ENCODE results near the gene WNT5A. TPM values are rescaled to one million over a fixed set of nuclear protein-coding genes. Genes with fewer than 3 reads are reported as not detected.

The WNT5A gene
- total and polyA plus RNA-seq, 2 of the 4 experiments (the other 2 are of a cell fraction) = 224 to 231 TPM

- BruUV-seq (replicated peaks) = no TSS peak
- no peaks in the 10 kb centered on the region for H3K27me3 ChIP-seq (ENCODE audit: control insufficient read depth, insufficient read depth, low read length)
- intact Hi-C loops (cut with micrococcal nuclease) (loop anchor here (1.0 to 10.0 kb wide), 15 partner anchors 217 to 766 kb away; no protein-coding TSS in a partner anchor), dilution Hi-C loops (cut with HindIII; ENCODE audit: low sequenced_read_pairs, unreplicated experiment) (no loop called here), in situ Hi-C loops (cut with MboI; ENCODE audit: low sequenced_read_pairs) (loop anchor here (5.0 to 10.0 kb wide), 8 partner anchors 237 to 1060 kb away; no protein-coding TSS in a partner anchor)
- peaks cover 0 to 26% of the 10 kb centered on the region in 2 experiments; a peak in 1 of 4 replicates for H3K79me1 ChIP-seq (ENCODE audit: low read depth in 1 of 2, low read length in 2 of 2)
- peak overlapping the region; percentile 98 for H2AK9ac ChIP-seq (replicated peaks; ENCODE audit: low read depth, low read length, poor library complexity)
- peak; percentile 88 for DNase-seq
- peak overlapping the region; percentile 100 for H3K23ac ChIP-seq (ENCODE audit: low read depth, low read length)
- 3% methylated on average over 13 of the region's 57 CpGs; no CpG with 5 or more reads in 1 of the 2 experiments for whole genome bisulfite sequencing, 2 experiments (ENCODE audit: extremely low coverage in 2 of 2, insufficient read length in 1 of 2)
- H4K91ac ChIP-seq (ENCODE audit: insufficient read depth, low read depth, low read length) = peak overlapping the region; percentile 100
- peak overlapping the region; percentile 100 for H3K4ac ChIP-seq (ENCODE audit: low read depth, low read length)
- peak overlapping the region; percentile 96 for H3K18ac ChIP-seq (ENCODE audit: low read depth, low read length)
- peak overlapping the region; percentile 86 for H2BK20ac ChIP-seq (ENCODE audit: low read depth, low read length)
- H3K9me3 ChIP-seq (ENCODE audit: control insufficient read depth, insufficient read depth, low read length) = no peaks in the 10 kb centered on the region
- H2BK120ac ChIP-seq (ENCODE audit: low read depth, low read length) = peak overlapping the region; percentile 98
- H4K8ac ChIP-seq (ENCODE audit: low read depth in 2 of 2, low read length in 2 of 2) = peak overlapping the region; percentile 96 to 99
- H3K9me1 ChIP-seq (ENCODE audit: insufficient read depth, low read length) = peaks cover 8% of the 10 kb centered on the region; the same call in 1 of the 2 replicates
- H2BK5ac ChIP-seq (ENCODE audit: low read depth, low read length, poor library complexity, severe bottlenecking) = peak overlapping the region; percentile 97
- POLR2A ChIA-PET (ENCODE audit: unreplicated experiment) = interaction anchor here (0.6 to 1.9 kb wide), 4 partner anchors 9 to 406 kb away, joined by 3 to 8 read pairs (median 6); no protein-coding TSS in a partner anchor
- H3K56ac ChIP-seq (ENCODE audit: extremely low read depth, insufficient read depth, low read length) = peak overlapping the region; percentile 99
- CTCF ChIA-PET = interaction anchor here (1.3 kb wide), 1 partner anchor 412 kb away, joined by 3 read pairs; no protein-coding TSS in a partner anchor
- H2AFZ ChIP-seq (replicated peaks; ENCODE audit: low read length, poor library complexity) = peak overlapping the region; percentile 89
- peaks cover 21% of the 10 kb centered on the region for H3K36me3 ChIP-seq (ENCODE audit: control insufficient read depth, insufficient read depth, low read length)
- H3K9ac ChIP-seq (ENCODE audit: low read depth, low read length) = peak overlapping the region; percentile 100
- peak overlapping the region; percentile 97 for H2BK15ac ChIP-seq (ENCODE audit: low read depth, low read length)
- peak overlapping the region; percentile 98 for H3K27ac ChIP-seq (ENCODE audit: insufficient read depth, low read length)
- peak; percentile 40 for ATAC-seq (ENCODE audit: low read depth)
- peak overlapping the region; percentile 99 for H2AK5ac ChIP-seq (ENCODE audit: low read depth, low read length)
- H3K14ac ChIP-seq (replicated peaks; ENCODE audit: low read depth, low read length) = peak overlapping the region; percentile 99
- peak overlapping the region; percentile 97 for H4K5ac ChIP-seq (ENCODE audit: low read depth, low read length)
- peaks cover 12% of the 10 kb centered on the region; the same call in 1 of the 2 replicates for H3K4me1 ChIP-seq (ENCODE audit: control insufficient read depth, insufficient read depth, low read length)
- peak overlapping the region; percentile 96 for H3K4me2 ChIP-seq (ENCODE audit: low read depth, low read length)
- H4K20me1 ChIP-seq (ENCODE audit: insufficient read depth, low read length) = no peaks in the 10 kb centered on the region
- H3K4me3 ChIP-seq (ENCODE audit: insufficient read depth, low read depth, low read length) = peak overlapping the region; percentile 89
- peak; percentile 66 for TF ChIP-seq CTCF (conservative IDR thresholded peaks at IDR 0.05; ENCODE audit: low read depth, low read length)
- peak; percentile 70 for TF ChIP-seq SMC3 (IDR thresholded peaks at IDR 0.05; ENCODE audit: low read depth, low read length)
- no peak for TF ChIP-seq BHLHE40 (IDR thresholded peaks at IDR 0.05; ENCODE audit: low read depth, low read length)
- TF ChIP-seq CEBPB (IDR thresholded peaks at IDR 0.05; ENCODE audit: low read depth, low read length) = no peak
- TF ChIP-seq RAD21 (IDR thresholded peaks at IDR 0.05; ENCODE audit: low read length) = peak; percentile 77
- no peak for TF ChIP-seq MXI1 (IDR thresholded peaks at IDR 0.05; ENCODE audit: borderline replicate concordance, low read depth, low read length)
- peak; percentile 59; the same call in 1 of the 2 replicates for TF ChIP-seq MAZ (IDR thresholded peaks at IDR 0.05; ENCODE audit: borderline replicate concordance, low read depth, low read length)
- no peak for TF ChIP-seq RCOR1 (IDR thresholded peaks at IDR 0.05; ENCODE audit: insufficient replicate concordance, low read length)
- TF ChIP-seq MAFK (IDR thresholded peaks at IDR 0.05; ENCODE audit: low read depth, low read length) = no peak
- no peak for TF ChIP-seq USF2 (IDR thresholded peaks at IDR 0.05; ENCODE audit: low read depth, low read length)
- TF ChIP-seq RFX5 (IDR thresholded peaks at IDR 0.05; ENCODE audit: low read depth, low read length) = no peak
- TF ChIP-seq NFE2L2 (IDR thresholded peaks at IDR 0.05; ENCODE audit: low read depth, low read length) = no peak
- no peak; the same call in 1 of the 2 replicates for TF ChIP-seq CHD1 (IDR thresholded peaks at IDR 0.05; ENCODE audit: low read depth, low read length)
Measured at GRCh38 chr3:55484801-55485791, 2.0 kb downstream of the WNT5A start.

All from IMR-90 (cell line).